ENCODE measurements around the gene TALDO1. TPM values are rescaled to one million over a fixed set of nuclear protein-coding genes. Genes with fewer than 3 reads are reported as not detected.

The TALDO1 gene
- total RNA-seq, 1 donor from 2014 or later = 123 TPM

DNA sequence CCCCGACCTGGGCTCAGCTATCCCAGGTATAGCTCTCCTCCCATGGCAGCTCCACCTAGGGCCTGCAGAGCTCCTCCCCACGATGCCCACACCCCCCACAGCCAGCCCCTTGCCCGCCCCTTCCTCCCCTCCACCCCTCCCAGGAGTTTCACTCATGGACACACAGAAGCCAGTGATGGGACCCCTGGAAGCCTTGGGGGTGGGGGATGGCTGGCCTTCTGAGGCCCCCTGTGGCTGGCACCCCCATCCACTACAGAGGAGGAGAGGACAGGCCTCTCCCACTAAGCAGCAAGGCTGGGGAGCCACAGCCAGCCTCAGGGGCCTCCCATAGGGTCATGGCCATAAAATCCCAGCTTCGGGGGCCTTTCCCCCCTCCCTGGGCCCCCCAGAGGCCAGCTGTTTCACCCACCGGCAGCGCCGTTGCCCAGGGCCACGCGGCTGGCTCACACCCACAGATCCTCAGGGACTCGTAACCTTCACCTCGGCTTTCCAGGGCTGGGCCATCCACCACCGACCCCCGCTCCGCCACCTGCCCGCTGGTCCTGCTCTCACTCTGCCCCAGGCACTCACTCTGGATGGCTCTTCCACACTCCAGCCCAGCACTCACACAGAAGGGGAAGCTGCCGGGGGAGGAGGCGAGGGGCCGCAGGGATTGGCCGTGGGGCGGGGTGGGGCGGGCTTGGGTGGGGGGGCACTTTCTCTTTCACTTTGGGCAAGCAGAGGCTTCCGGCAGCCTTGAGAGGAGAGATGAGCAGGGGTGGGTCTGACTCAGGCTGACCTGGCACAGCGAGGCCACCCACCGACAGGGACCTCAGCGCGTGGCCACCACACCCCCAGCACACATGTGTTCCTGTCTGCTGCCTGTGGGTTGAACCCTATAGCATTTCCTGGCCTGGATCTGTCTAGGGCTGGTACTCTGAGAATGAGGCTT is 48.6 kb downstream of the TALDO1 start:
- DNase-seq (ENCODE audit: low spot score) = no peak
- Mint-ChIP-seq H3K36me3 (ENCODE audit: low read depth, unreplicated experiment) (no peaks in the 10 kb centered on the region), H3K27ac (ENCODE audit: unreplicated experiment) (no peak overlapping the region), H3K4me1 (ENCODE audit: unreplicated experiment) (no peaks in the 10 kb centered on the region), H3K4me3 (ENCODE audit: unreplicated experiment) (no peak overlapping the region), H3K9me3 (ENCODE audit: unreplicated experiment) (no peaks in the 10 kb centered on the region), H3K27me3 (ENCODE audit: unreplicated experiment) (peaks cover 9% of the 10 kb centered on the region)
- TF ChIP-seq, protein P1, sequence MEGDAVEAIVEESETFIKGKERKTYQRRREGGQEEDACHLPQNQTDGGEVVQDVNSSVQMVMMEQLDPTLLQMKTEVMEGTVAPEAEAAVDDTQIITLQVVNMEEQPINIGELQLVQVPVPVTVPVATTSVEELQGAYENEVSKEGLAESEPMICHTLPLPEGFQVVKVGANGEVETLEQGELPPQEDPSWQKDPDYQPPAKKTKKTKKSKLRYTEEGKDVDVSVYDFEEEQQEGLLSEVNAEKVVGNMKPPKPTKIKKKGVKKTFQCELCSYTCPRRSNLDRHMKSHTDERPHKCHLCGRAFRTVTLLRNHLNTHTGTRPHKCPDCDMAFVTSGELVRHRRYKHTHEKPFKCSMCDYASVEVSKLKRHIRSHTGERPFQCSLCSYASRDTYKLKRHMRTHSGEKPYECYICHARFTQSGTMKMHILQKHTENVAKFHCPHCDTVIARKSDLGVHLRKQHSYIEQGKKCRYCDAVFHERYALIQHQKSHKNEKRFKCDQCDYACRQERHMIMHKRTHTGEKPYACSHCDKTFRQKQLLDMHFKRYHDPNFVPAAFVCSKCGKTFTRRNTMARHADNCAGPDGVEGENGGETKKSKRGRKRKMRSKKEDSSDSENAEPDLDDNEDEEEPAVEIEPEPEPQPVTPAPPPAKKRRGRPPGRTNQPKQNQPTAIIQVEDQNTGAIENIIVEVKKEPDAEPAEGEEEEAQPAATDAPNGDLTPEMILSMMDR (IDR thresholded peaks at IDR 0.05; ENCODE audit: unreplicated experiment) = no peak

DNA sequence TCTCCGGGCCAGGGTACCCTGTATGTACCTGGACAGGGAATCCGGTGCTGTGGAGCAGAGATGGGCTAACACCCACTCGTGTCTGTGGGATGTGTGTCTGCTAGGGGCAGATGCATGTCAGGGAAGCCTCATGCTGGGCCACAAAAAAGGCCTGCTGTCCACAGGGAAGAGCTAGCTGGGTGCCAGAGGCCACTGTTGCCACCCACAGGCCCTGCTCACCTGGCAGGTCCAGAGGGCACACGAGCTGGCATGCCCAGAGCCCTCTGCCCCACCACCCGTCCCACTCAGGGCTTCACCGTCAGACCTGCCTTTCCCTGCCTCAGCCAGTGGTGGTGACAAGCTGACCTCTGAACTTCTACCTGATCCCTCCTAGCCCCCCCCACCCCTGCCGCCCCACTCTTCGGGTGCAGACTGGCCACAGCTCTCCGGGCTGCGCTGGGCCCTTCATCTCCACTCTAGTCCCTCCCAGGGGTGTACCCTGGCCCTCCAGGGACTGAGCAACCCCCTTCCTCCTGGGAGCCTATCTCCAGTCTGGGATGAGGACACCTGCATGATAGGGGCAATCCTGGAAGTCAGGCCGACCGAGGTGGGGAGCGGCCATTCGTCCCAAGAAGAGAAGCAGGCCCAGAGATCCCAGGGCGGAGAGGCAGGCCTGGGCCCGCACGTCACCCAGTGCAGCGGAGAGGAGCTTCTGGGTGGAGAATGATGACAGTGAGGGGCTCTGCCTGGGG is 49.5 kb downstream of the TALDO1 start:
- H3K27ac Mint-ChIP-seq (ENCODE audit: unreplicated experiment) = no peak overlapping the region
- H3K9me3 Mint-ChIP-seq (ENCODE audit: unreplicated experiment) = no peaks in the 10 kb centered on the region
- DNase-seq (ENCODE audit: low spot score) = no peak
- H3K4me3 Mint-ChIP-seq (ENCODE audit: unreplicated experiment) = peak overlapping the region; percentile 83
- peaks cover 10% of the 10 kb centered on the region for H3K27me3 Mint-ChIP-seq (ENCODE audit: unreplicated experiment)
- no peaks in the 10 kb centered on the region for H3K36me3 Mint-ChIP-seq (ENCODE audit: low read depth, unreplicated experiment)
- no peaks in the 10 kb centered on the region for H3K4me1 Mint-ChIP-seq (ENCODE audit: unreplicated experiment)
- TF ChIP-seq, protein P1 (IDR thresholded peaks at IDR 0.05; ENCODE audit: unreplicated experiment) = no peak

- peaks cover 8% of the 10 kb centered on the region for H3K27me3 Mint-ChIP-seq (ENCODE audit: unreplicated experiment)
- TF ChIP-seq, protein P1 (IDR thresholded peaks at IDR 0.05; ENCODE audit: unreplicated experiment) = no peak
- no peak overlapping the region for H3K27ac Mint-ChIP-seq (ENCODE audit: unreplicated experiment)
- H3K36me3 Mint-ChIP-seq (ENCODE audit: low read depth, unreplicated experiment) = no peaks in the 10 kb centered on the region
- peak; percentile 54 for DNase-seq (ENCODE audit: low spot score)
- no peaks in the 10 kb centered on the region for H3K9me3 Mint-ChIP-seq (ENCODE audit: unreplicated experiment)
- H3K4me3 Mint-ChIP-seq (ENCODE audit: unreplicated experiment) = peak overlapping the region; percentile 83
- H3K4me1 Mint-ChIP-seq (ENCODE audit: unreplicated experiment) = no peaks in the 10 kb centered on the region
Measured at GRCh38 chr11:797296-798092, 50.2 kb downstream of the TALDO1 start.

DNA sequence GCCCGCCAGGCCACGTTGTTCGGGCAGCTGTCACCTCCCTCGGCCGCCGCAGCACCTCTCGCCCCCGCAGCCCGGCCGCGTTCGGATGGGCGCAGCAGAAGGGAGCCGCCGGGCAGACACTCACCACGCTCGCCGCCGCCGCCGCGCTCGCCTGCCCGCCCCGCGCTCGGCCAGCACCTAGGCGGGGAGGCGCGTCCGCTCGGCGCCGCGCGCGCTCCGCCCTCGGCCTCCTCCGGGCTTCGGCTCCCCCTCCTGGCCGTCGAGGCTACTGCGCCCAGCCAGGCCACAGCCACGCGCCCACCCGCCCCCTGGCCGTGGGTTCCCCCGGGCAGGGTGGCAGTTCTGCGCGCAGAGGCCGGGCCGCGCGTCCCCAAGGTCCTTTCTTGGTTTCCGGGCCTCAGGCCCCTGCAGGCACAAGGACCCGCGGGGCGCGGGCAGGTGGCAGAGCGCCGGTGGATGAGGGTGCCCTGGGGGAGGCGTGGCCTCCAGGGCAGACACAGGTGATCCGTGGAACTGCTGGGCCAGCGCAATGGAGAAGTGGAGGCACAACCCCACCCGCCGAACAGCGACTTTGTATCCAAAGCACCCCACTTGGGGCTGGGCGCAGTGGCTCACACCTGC is 50.9 kb downstream of the TALDO1 start, which contains the start of gene SLC25A22:
Gene SLC25A22, minus strand, starts transcription at position 189 of the 621 bp plus-strand sequence. CDS start 3,275 bp downstream, outside the sequence.
- Mint-ChIP-seq H3K9me3 (ENCODE audit: unreplicated experiment) (no peaks in the 10 kb centered on the region), H3K36me3 (ENCODE audit: low read depth, unreplicated experiment) (no peaks in the 10 kb centered on the region), H3K27me3 (ENCODE audit: unreplicated experiment) (peaks cover 10% of the 10 kb centered on the region), H3K27ac (ENCODE audit: unreplicated experiment) (no peak within 1 kb of the TSS), H3K4me3 (ENCODE audit: unreplicated experiment) (peak within 1 kb of the TSS; percentile 83), H3K4me1 (ENCODE audit: unreplicated experiment) (no peaks in the 10 kb centered on the region)
- DNase-seq (ENCODE audit: low spot score) = peak; percentile 95
- TF ChIP-seq, protein P1 (IDR thresholded peaks at IDR 0.05; ENCODE audit: unreplicated experiment) = peak; percentile 94

Measured in endothelial cell (in vitro differentiated cells).